Measurements from ENCODE around the gene ACTR5.

DNA sequence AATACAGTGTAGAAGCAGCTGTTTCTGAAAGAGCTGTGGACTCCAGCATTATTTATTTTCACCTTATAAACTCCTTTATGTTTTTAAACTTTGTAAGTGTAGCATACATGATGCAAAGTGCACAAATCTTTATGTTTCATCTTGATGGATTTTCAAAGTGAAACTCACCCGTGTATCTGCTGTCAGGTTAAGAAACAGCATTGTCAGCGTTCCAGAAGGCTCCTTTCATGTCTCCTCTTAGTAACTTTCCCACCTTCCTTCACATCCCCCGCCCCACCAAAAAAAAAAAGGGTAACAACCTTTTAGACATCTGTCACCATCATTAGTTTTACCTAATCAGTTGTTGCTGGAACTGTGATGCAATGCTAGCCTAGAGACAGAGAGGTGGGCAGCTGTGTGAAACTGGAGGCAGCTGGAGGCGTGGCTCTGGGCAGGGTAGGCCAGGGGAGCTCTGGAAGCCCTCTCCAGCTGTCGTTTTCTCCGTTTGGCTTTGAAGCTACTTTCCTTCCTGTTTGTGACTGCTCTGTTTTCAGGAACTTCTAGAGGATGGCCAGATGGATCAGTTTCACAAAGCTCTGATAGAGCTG is 7.2 kb downstream of the ACTR5 start:
- TF ChIP-seq POLR2AphosphoS5 (IDR thresholded peaks at IDR 0.05; ENCODE audit: low read depth, low read length), result no peak
- TF ChIP-seq, protein P1, sequence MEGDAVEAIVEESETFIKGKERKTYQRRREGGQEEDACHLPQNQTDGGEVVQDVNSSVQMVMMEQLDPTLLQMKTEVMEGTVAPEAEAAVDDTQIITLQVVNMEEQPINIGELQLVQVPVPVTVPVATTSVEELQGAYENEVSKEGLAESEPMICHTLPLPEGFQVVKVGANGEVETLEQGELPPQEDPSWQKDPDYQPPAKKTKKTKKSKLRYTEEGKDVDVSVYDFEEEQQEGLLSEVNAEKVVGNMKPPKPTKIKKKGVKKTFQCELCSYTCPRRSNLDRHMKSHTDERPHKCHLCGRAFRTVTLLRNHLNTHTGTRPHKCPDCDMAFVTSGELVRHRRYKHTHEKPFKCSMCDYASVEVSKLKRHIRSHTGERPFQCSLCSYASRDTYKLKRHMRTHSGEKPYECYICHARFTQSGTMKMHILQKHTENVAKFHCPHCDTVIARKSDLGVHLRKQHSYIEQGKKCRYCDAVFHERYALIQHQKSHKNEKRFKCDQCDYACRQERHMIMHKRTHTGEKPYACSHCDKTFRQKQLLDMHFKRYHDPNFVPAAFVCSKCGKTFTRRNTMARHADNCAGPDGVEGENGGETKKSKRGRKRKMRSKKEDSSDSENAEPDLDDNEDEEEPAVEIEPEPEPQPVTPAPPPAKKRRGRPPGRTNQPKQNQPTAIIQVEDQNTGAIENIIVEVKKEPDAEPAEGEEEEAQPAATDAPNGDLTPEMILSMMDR (IDR thresholded peaks at IDR 0.05 in 2 of 3, conservative IDR thresholded peaks at IDR 0.05 in 1 of 3; ENCODE audit: borderline replicate concordance in 1 of 3, insufficient read depth in 1 of 3, low read depth in 2 of 3, low read length in 2 of 3), result no peak
- no peak for TF ChIP-seq YY1 (IDR thresholded peaks at IDR 0.05; ENCODE audit: extremely low read depth, insufficient replicate concordance, low read depth, low read length)
- TF ChIP-seq, protein P2, sequence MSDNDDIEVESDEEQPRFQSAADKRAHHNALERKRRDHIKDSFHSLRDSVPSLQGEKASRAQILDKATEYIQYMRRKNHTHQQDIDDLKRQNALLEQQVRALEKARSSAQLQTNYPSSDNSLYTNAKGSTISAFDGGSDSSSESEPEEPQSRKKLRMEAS (IDR thresholded peaks at IDR 0.05), result no peak
- TF ChIP-seq ZFX (IDR thresholded peaks at IDR 0.05), result no peak
- no peak for TF ChIP-seq EZH2phosphoT487 (IDR thresholded peaks at IDR 0.05; ENCODE audit: borderline replicate concordance)
- TF ChIP-seq POLR2A (IDR thresholded peaks at IDR 0.05; ENCODE audit: borderline replicate concordance, extremely low read depth, insufficient read depth, insufficient read length), result no peak
- TF ChIP-seq TCF7L2 (IDR thresholded peaks at IDR 0.05; ENCODE audit: borderline replicate concordance, extremely low read depth, insufficient read depth, insufficient read length), result no peak
- TF ChIP-seq JUND (IDR thresholded peaks at IDR 0.05), result no peak
- TF ChIP-seq, protein P3, sequence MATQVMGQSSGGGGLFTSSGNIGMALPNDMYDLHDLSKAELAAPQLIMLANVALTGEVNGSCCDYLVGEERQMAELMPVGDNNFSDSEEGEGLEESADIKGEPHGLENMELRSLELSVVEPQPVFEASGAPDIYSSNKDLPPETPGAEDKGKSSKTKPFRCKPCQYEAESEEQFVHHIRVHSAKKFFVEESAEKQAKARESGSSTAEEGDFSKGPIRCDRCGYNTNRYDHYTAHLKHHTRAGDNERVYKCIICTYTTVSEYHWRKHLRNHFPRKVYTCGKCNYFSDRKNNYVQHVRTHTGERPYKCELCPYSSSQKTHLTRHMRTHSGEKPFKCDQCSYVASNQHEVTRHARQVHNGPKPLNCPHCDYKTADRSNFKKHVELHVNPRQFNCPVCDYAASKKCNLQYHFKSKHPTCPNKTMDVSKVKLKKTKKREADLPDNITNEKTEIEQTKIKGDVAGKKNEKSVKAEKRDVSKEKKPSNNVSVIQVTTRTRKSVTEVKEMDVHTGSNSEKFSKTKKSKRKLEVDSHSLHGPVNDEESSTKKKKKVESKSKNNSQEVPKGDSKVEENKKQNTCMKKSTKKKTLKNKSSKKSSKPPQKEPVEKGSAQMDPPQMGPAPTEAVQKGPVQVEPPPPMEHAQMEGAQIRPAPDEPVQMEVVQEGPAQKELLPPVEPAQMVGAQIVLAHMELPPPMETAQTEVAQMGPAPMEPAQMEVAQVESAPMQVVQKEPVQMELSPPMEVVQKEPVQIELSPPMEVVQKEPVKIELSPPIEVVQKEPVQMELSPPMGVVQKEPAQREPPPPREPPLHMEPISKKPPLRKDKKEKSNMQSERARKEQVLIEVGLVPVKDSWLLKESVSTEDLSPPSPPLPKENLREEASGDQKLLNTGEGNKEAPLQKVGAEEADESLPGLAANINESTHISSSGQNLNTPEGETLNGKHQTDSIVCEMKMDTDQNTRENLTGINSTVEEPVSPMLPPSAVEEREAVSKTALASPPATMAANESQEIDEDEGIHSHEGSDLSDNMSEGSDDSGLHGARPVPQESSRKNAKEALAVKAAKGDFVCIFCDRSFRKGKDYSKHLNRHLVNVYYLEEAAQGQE (IDR thresholded peaks at IDR 0.05; ENCODE audit: low read depth), result no peak

All from HCT116 (cell line).